Stomach (tissue), 4 donors: ENCODE measurements around the gene MYD88.
"Not testable (repeated sequence)": the region's sequence is repeated elsewhere in the genome, so short reads cannot be mapped to it uniquely, and the experiment has no call there.

Experiments
- EP300 ChIP-seq: sonication (generic); formaldehyde crosslinking; IDR thresholded peaks from one replicate; pipeline ENCODE4 v1.6.1; 2017; ENCODE audit warnings: antibody characterized with exemption
- POLR2A ChIP-seq, 4 donors: fragments of 450-650 bp; IDR thresholded peaks; one replicate each; pipeline ENCODE4 v1.6.1; 2016; ENCODE audit warnings: antibody characterized with exemption in 4 of 4, control low read depth in 2 of 4, mild to moderate bottlenecking in 1 of 4, moderate library complexity in 1 of 4
- POLR2AphosphoS5 ChIP-seq, 3 donors: sonication (generic); formaldehyde crosslinking; IDR thresholded peaks; one replicate each; pipeline ENCODE4 v1.6.1; 2016; ENCODE audit warnings: antibody characterized with exemption in 3 of 3
- TF ChIP-seq, protein P1 (sequence below), 7 experiments: fragments of 450-650 bp in 4 of 7; fragments of 200-600 bp in 3 of 7; sonication (generic) in 3 of 7; IDR thresholded peaks; one replicate each; pipeline ENCODE4 v1.5.1; 2016 to 2019; ENCODE audit warnings: antibody characterized with exemption in 7 of 7, control low read depth in 2 of 7, mild to moderate bottlenecking in 1 of 7

DNA sequence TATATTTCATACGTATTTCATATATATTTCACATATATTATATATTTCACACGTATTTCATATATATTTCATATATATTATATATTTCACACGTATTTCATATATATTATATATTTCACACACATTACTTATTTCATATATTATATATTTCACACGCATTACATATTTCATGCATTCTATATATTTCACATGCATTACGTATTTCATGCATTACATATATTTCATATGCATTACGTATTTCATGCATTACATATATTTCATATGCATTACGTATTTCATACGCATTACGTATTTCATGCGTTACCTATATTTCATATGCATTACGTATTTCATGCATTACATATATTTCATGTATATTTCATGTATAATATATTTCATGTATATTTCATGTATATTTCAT, 22.2 kb downstream of the MYD88 start:
- TF ChIP-seq POLR2A (IDR thresholded peaks at IDR 0.05); POLR2AphosphoS5 (IDR thresholded peaks at IDR 0.05); EP300: not testable (repeated sequence)
- TF ChIP-seq, protein P1, sequence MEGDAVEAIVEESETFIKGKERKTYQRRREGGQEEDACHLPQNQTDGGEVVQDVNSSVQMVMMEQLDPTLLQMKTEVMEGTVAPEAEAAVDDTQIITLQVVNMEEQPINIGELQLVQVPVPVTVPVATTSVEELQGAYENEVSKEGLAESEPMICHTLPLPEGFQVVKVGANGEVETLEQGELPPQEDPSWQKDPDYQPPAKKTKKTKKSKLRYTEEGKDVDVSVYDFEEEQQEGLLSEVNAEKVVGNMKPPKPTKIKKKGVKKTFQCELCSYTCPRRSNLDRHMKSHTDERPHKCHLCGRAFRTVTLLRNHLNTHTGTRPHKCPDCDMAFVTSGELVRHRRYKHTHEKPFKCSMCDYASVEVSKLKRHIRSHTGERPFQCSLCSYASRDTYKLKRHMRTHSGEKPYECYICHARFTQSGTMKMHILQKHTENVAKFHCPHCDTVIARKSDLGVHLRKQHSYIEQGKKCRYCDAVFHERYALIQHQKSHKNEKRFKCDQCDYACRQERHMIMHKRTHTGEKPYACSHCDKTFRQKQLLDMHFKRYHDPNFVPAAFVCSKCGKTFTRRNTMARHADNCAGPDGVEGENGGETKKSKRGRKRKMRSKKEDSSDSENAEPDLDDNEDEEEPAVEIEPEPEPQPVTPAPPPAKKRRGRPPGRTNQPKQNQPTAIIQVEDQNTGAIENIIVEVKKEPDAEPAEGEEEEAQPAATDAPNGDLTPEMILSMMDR (IDR thresholded peaks at IDR 0.05), result not testable (repeated sequence)
